BJ (cell line): Measurements from ENCODE around the gene VWC2. TPM values are rescaled to one million over a fixed set of nuclear protein-coding genes. Genes with fewer than 3 reads are reported as not detected.

Experiments used
- CTCF ChIA-PET: fragments of 350-600 bp; formaldehyde crosslinking; extraction: SDS; loops from one replicate; lab custom pipeline; 2021; ENCODE audit warnings: antibody characterized with exemption, inconsistent platforms; lab: Yijun Ruan, JAX
- POLR2A ChIA-PET: fragments of 300-600 bp; sonication (Branson Sonifier 250); formaldehyde crosslinking; extraction: SDS; loops from one replicate; lab custom pipeline; 2021; ENCODE audit warnings: antibody characterized with exemption; lab: Charles Lee
- DNase-seq: peaks from one replicate; pipeline ENCODE4 v3.0.0-alpha.2; 2011; ENCODE audit warnings: low read depth
- H3K27me3 ChIP-seq: 2 replicates; pipeline ENCODE4 v1.6.0; 2011; ENCODE audit warnings: low read length; ENCODE audit not compliant: control insufficient read depth, insufficient read depth
- H3K36me3 ChIP-seq: 2 replicates; pipeline ENCODE4 v1.5.1; 2011; ENCODE audit warnings: low read length; ENCODE audit not compliant: control insufficient read depth, insufficient read depth
- H3K4me3 ChIP-seq: 2 replicates; pipeline ENCODE4 v1.5.1; 2011; ENCODE audit warnings: low read depth, mild to moderate bottlenecking, control low read depth, low read length
- CTCF ChIP-seq: IDR thresholded peaks from 2 replicates; pipeline ENCODE4 v1.5.1; 2011; ENCODE audit warnings: low read depth, mild to moderate bottlenecking, control low read depth, inconsistent platforms, low read length, moderate library complexity; ENCODE audit not compliant: insufficient read depth
- polyA plus RNA-seq: library from polyadenylated mRNA; depleted of rRNA; stranded (reverse); fragments of >200 nt; gene quantifications from 2 replicates; pipeline ENCODE4 v1.2.3, GENCODE V29; 2011

Gene VWC2
- polyA plus RNA-seq, 1 experiment, result not detected

GRCh38 chr7:49790209-49790608 is 16.8 kb downstream of the VWC2 start:
- no peaks in the 10 kb centered on the region for H3K27me3 ChIP-seq
- no peaks in the 10 kb centered on the region for H3K36me3 ChIP-seq
- no peak for TF ChIP-seq CTCF
- CTCF ChIA-PET, result no interaction called here
- no peak for DNase-seq
- no peak overlapping the region for H3K4me3 ChIP-seq
- POLR2A ChIA-PET, result no interaction called here

GRCh38 chr7:49791088-49791741 is 17.8 kb downstream of the VWC2 start:
- H3K36me3 ChIP-seq, result no peaks in the 10 kb centered on the region
- no peak for DNase-seq
- POLR2A ChIA-PET, result no interaction called here
- CTCF ChIA-PET, result no interaction called here
- no peak overlapping the region for H3K4me3 ChIP-seq
- TF ChIP-seq CTCF, result no peak
- no peaks in the 10 kb centered on the region for H3K27me3 ChIP-seq

GRCh38 chr7:49797987-49798660 is 24.7 kb downstream of the VWC2 start:
- TF ChIP-seq CTCF, result no peak
- ChIA-PET CTCF (no interaction called here), POLR2A (no interaction called here)
- Histone ChIP-seq H3K36me3 (no peaks in the 10 kb centered on the region), H3K27me3 (no peaks in the 10 kb centered on the region), H3K4me3 (no peak overlapping the region)
- no peak for DNase-seq

GRCh38 chr7:49800031-49800430 is 26.6 kb downstream of the VWC2 start:
- no peaks in the 10 kb centered on the region for H3K27me3 ChIP-seq

GRCh38 chr7:49802600-49802999 is 29.2 kb downstream of the VWC2 start:
- H3K36me3 ChIP-seq, result no peaks in the 10 kb centered on the region
- H3K27me3 ChIP-seq, result no peaks in the 10 kb centered on the region
- DNase-seq, result no peak
- TF ChIP-seq CTCF, result no peak
- CTCF ChIA-PET, result no interaction called here
- no peak overlapping the region for H3K4me3 ChIP-seq
- POLR2A ChIA-PET, result no interaction called here

More at GRCh38 chr7:49800031-49800430, 26.6 kb downstream of the VWC2 start:
- no peaks in the 10 kb centered on the region for H3K36me3 ChIP-seq
- TF ChIP-seq CTCF, result no peak
- CTCF ChIA-PET, result no interaction called here
- POLR2A ChIA-PET, result no interaction called here
- no peak overlapping the region for H3K4me3 ChIP-seq
- DNase-seq, result no peak
